HEK293 (cell line): ENCODE results near the gene NSL1.

Experiments used
- CTCF ChIA-PET: fragments of 350-600 bp; formaldehyde crosslinking; extraction: SDS; loops from one replicate; lab custom pipeline; 2021; ENCODE audit warnings: antibody characterized with exemption; lab: Yijun Ruan, JAX
- POLR2A ChIA-PET: fragments of 300-600 bp; formaldehyde crosslinking; extraction: SDS; loops from one replicate; lab custom pipeline; 2020; ENCODE audit warnings: antibody characterized with exemption, inconsistent platforms; lab: Yijun Ruan, JAX
- H3K27ac ChIP-seq: fragments of 200-500 bp; sonication (Bioruptor generic); 2 replicates; pipeline ENCODE4 v1.5.1; 2014; ENCODE audit warnings: low read depth, low read length, control low read depth, inconsistent platforms; ENCODE audit errors: extremely low read depth
- H3K36me3 ChIP-seq, 2 experiments: fragments of 200-500 bp in 1 of 2; sonication (Bioruptor generic) in 1 of 2; 1 replicate in 1 of 2; 2 replicates in 1 of 2; pipeline ENCODE4 v1.5.1; 2014 to 2017; ENCODE audit warnings: inconsistent platforms in 2 of 2, low read length in 2 of 2; ENCODE audit not compliant: control insufficient read depth in 2 of 2, insufficient read depth in 1 of 2
- H3K4me1 ChIP-seq: fragments of 200-500 bp; sonication (Bioruptor generic); 2 replicates; pipeline ENCODE4 v1.5.1; 2014; ENCODE audit warnings: mild to moderate bottlenecking, low read length, inconsistent platforms; ENCODE audit not compliant: control insufficient read depth, insufficient read depth
- H3K4me3 ChIP-seq: 2 replicates; pipeline ENCODE4 v1.5.1; 2011; ENCODE audit warnings: low read depth, mild to moderate bottlenecking, control low read depth, low read length, moderate library complexity
- H3K9me3 ChIP-seq: fragments of 200-500 bp; sonication (Bioruptor generic); 2 replicates; pipeline ENCODE4 v1.5.1; 2014; ENCODE audit warnings: low read depth, low read length, inconsistent platforms; ENCODE audit not compliant: control insufficient read depth, insufficient read depth
- CTCF ChIP-seq: fragments of 450-650 bp; formaldehyde crosslinking; IDR thresholded peaks from 2 replicates; pipeline ENCODE4 v1.5.1; 2016; ENCODE audit warnings: missing biosample characterization, missing genetic modification characterization
- PATZ1 ChIP-seq: fragments of 450-650 bp; formaldehyde crosslinking; IDR thresholded peaks from 2 replicates; pipeline ENCODE4 v1.5.1; 2016; ENCODE audit warnings: missing biosample characterization, missing genetic modification characterization
- PRDM1 ChIP-seq: fragments of 450-650 bp; formaldehyde crosslinking; IDR thresholded peaks from 2 replicates; pipeline ENCODE4; 2016; ENCODE audit warnings: missing biosample characterization, missing genetic modification characterization
- PRDM6 ChIP-seq: fragments of 450-650 bp; formaldehyde crosslinking; IDR thresholded peaks from 2 replicates; pipeline ENCODE4 v1.5.1; 2017; ENCODE audit warnings: missing biosample characterization, missing genetic modification characterization
- ZBTB10 ChIP-seq: fragments of 450-650 bp; formaldehyde crosslinking; IDR thresholded peaks from 2 replicates; pipeline ENCODE4 v1.5.1; 2016; ENCODE audit warnings: missing biosample characterization, missing genetic modification characterization
- ZNF121 ChIP-seq: fragments of 450-650 bp; formaldehyde crosslinking; IDR thresholded peaks from 2 replicates; pipeline ENCODE4 v1.5.1; 2016; ENCODE audit warnings: missing biosample characterization, missing genetic modification characterization
- ZNF202 ChIP-seq: fragments of 450-650 bp; formaldehyde crosslinking; IDR thresholded peaks from 2 replicates; pipeline ENCODE4 v1.5.1; 2016; ENCODE audit warnings: missing biosample characterization, missing genetic modification characterization, borderline replicate concordance
- ZNF341 ChIP-seq: fragments of 450-650 bp; formaldehyde crosslinking; IDR thresholded peaks from 2 replicates; pipeline ENCODE4; 2016; ENCODE audit warnings: low read depth, missing biosample characterization, missing genetic modification characterization
- ZNF350 ChIP-seq: fragments of 450-650 bp; formaldehyde crosslinking; IDR thresholded peaks from 2 replicates; pipeline ENCODE4 v1.5.0; 2017; ENCODE audit warnings: missing biosample characterization, mild to moderate bottlenecking, missing genetic modification characterization
- ZNF366 ChIP-seq: fragments of 450-650 bp; formaldehyde crosslinking; conservative IDR thresholded peaks from 2 replicates; pipeline ENCODE4 v1.5.1; 2016; ENCODE audit warnings: missing biosample characterization, missing genetic modification characterization
- ZNF623 ChIP-seq: fragments of 450-650 bp; formaldehyde crosslinking; IDR thresholded peaks from 2 replicates; pipeline ENCODE4 v1.5.1; 2016; ENCODE audit warnings: missing biosample characterization, missing genetic modification characterization
- ZNF670 ChIP-seq: fragments of 450-650 bp; formaldehyde crosslinking; IDR thresholded peaks from 2 replicates; pipeline ENCODE4 v1.5.1; 2016; ENCODE audit warnings: missing biosample characterization, missing genetic modification characterization, low read depth
- ZNF677 ChIP-seq: fragments of 450-650 bp; IDR thresholded peaks from 2 replicates; pipeline ENCODE4 v1.5.0; 2018; ENCODE audit warnings: missing biosample characterization, mild to moderate bottlenecking, missing genetic modification characterization, moderate library complexity
- ZSCAN5A ChIP-seq: fragments of 450-650 bp; formaldehyde crosslinking; IDR thresholded peaks from 2 replicates; pipeline ENCODE4 v1.5.1; 2016; ENCODE audit warnings: missing biosample characterization, missing genetic modification characterization

Gene NSL1

GRCh38 chr1:212791261-212791675, 309 bp downstream of the NSL1 start:
- Histone ChIP-seq H3K4me1 (no peaks in the 10 kb centered on the region), H3K36me3 (peaks cover 13 to 16% of the 10 kb centered on the region in 2 experiments; a peak in 2 of 3 replicates), H3K27ac (peak overlapping the region; percentile 44; the same call in 1 of the 2 replicates), H3K9me3 (no peaks in the 10 kb centered on the region), H3K4me3 (peak overlapping the region; percentile 100)
- TF ChIP-seq ZNF202 (tag by site-specific recombination), result no peak
- TF ChIP-seq ZNF350 (tag by site-specific recombination), result no peak
- TF ChIP-seq ZSCAN5A (tag by site-specific recombination), result no peak
- peak; percentile 100 for TF ChIP-seq ZNF121 (tag by site-specific recombination)
- TF ChIP-seq ZNF670 (tag by site-specific recombination), result no peak
- no peak for TF ChIP-seq ZNF623 (tag by site-specific recombination)
- no peak for TF ChIP-seq PRDM6 (tag by site-specific recombination)
- POLR2A ChIA-PET, result interaction anchor here (0.5 to 2.0 kb wide), 9 partner anchors 11 to 183 kb away, joined by 3 to 14 read pairs (median 5); partner anchors contain the start of genes ATF3 and FLVCR1
- CTCF ChIA-PET, result interaction anchor here (0.6 to 1.4 kb wide), 6 partner anchors 10 to 1267 kb away, joined by 3 to 7 read pairs (median 4); no protein-coding TSS in a partner anchor

GRCh38 chr1:212785871-212786270, 5.7 kb downstream of the NSL1 start:
- peak; percentile 86 for TF ChIP-seq PRDM1 (tag by site-specific recombination)
- TF ChIP-seq ZNF341, result no peak
- TF ChIP-seq ZNF366 (tag by site-specific recombination), result peak; percentile 80
- no peak overlapping the region for H3K27ac ChIP-seq
- H3K9me3 ChIP-seq, result no peaks in the 10 kb centered on the region
- no peaks in the 10 kb centered on the region for H3K4me1 ChIP-seq
- peaks cover 26 to 60% of the 10 kb centered on the region in 2 experiments for H3K36me3 ChIP-seq
- CTCF ChIA-PET, result interaction anchor here (0.6 to 2.1 kb wide), 4 partner anchors 69 to 1105 kb away, joined by 3 to 9 read pairs (median 4); no protein-coding TSS in a partner anchor
- no peak overlapping the region for H3K4me3 ChIP-seq
- POLR2A ChIA-PET, result no interaction called here

- Histone ChIP-seq H3K4me3 (no peak overlapping the region), H3K4me1 (no peaks in the 10 kb centered on the region), H3K27ac (no peak overlapping the region), H3K9me3 (no peaks in the 10 kb centered on the region), H3K36me3 (peaks cover 26 to 66% of the 10 kb centered on the region in 2 experiments)
- TF ChIP-seq PRDM1 (tag by site-specific recombination) (0 out of 2 replicates have a peak, but pooled peaks have one; percentile 42), ZNF677 (tag by site-specific recombination) (no peak)
- CTCF ChIA-PET, result interaction anchor here (0.6 to 1.2 kb wide), 4 partner anchors 119 to 514 kb away, joined by 3 to 6 read pairs (median 4); no protein-coding TSS in a partner anchor
- POLR2A ChIA-PET, result no interaction called here
Measured at GRCh38 chr1:212783976-212784375, 7.6 kb downstream of the NSL1 start.

GRCh38 chr1:212782422-212783154, 9.0 kb downstream of the NSL1 start:
- Histone ChIP-seq H3K4me3 (no peak overlapping the region), H3K4me1 (no peaks in the 10 kb centered on the region), H3K36me3 (peaks cover 26 to 72% of the 10 kb centered on the region in 2 experiments), H3K9me3 (no peaks in the 10 kb centered on the region), H3K27ac (no peak overlapping the region)
- ChIA-PET CTCF (interaction anchor here (0.6 to 2.6 kb wide), 19 partner anchors 9 to 1497 kb away, joined by 3 to 22 read pairs (median 4); partner anchors contain the start of genes NSL1 and TATDN3), POLR2A (no interaction called here)
- TF ChIP-seq CTCF (tag by site-specific recombination) (peak; percentile 57), ZBTB10 (tag by site-specific recombination) (no peak), PATZ1 (tag by site-specific recombination) (no peak)
